Measurements from ENCODE around the gene SLC2A4RG. TPM values are rescaled to one million over a fixed set of nuclear protein-coding genes. Genes with fewer than 3 reads are reported as not detected.

Gene SLC2A4RG
- polyA plus RNA-seq, 1 experiment, result 26.0 TPM

- POLR2A ChIA-PET, result no interaction called here
- TF ChIP-seq CTCF (IDR thresholded peaks at IDR 0.05; ENCODE audit: low read depth, low read length), result no peak
- Histone ChIP-seq H3K9me3 (ENCODE audit: control insufficient read depth, insufficient read depth, low read length) (no peaks in the 10 kb centered on the region; the same call in 1 of the 2 replicates), H3K27me3 (ENCODE audit: control insufficient read depth, insufficient read depth, low read length) (no peaks in the 10 kb centered on the region), H3K27ac (ENCODE audit: low read depth, low read length) (no peak overlapping the region), H3K4me3 (ENCODE audit: low read depth, low read length) (no peak overlapping the region)
- CTCF ChIA-PET, result no interaction called here
- no peak for DNase-seq (ENCODE audit: low read depth, low spot score)
These were observed 5.2 kb downstream of the SLC2A4RG start for GRCh38 chr20:63744574-63745423.

DNA sequence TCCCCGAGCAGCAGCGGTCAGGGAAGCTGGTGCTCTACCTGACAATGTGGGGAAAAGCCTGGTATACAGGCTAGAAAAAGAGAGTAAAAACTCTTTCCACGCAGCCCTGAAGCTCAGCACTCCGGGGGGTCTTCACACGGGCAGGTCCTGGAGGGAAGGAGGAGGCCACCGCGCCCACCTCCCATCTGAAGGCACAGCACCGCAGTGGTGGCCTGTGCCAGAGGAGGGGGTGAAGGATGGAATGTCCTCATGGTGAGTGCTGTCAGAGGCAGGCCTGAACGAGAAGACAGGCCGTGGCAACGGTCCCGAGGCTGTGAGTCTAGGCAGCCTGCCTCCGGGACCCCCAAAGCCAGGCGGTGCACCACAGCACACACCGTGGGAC lies 5.8 kb downstream of the SLC2A4RG start:
- H3K4me3 ChIP-seq (ENCODE audit: low read depth, low read length), result no peak overlapping the region
- no peak for DNase-seq (ENCODE audit: low read depth, low spot score)
- no peaks in the 10 kb centered on the region for H3K27me3 ChIP-seq (ENCODE audit: control insufficient read depth, insufficient read depth, low read length)
- no peak overlapping the region for H3K27ac ChIP-seq (ENCODE audit: low read depth, low read length)
- ChIA-PET CTCF (no interaction called here), POLR2A (no interaction called here)
- no peak for TF ChIP-seq CTCF (IDR thresholded peaks at IDR 0.05; ENCODE audit: low read depth, low read length)
- H3K9me3 ChIP-seq (ENCODE audit: control insufficient read depth, insufficient read depth, low read length), result no peaks in the 10 kb centered on the region; the same call in 1 of the 2 replicates

DNA sequence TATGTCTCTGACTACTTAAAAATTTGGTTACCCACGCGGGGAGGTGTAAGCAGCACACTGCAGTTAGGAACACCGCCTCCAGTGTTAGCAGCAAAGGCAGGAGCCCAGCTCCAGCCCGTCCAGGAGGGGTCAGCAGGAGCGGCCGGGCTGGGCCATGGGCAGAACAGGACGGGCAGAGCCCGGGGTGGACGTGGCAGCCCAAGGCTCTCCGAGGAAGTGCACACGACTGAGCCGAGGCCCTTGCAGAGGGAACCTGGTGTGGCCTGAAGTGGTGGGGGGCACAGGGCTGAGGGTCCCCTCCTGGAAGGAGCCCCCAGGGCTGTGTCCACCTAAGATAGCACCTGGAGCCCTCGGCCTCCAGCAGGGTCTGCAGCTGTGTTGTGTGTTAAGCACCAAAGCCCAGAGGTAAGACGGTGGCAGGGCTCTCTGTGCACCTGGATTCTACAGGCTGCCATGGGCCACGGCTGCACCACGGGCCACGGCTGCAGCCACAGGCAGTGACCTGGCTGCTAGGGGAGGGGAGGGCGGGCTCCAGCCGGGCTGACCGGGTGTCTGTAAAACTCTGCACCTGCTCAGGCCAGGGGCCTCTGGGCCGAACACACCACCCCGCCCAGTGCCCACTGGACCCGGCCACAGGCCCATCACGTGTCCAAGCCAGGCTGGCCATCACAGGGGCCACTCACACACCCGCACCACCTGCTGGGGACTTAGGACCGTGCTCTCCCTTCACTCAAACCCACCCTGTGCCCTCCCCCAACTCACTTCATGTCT lies 6.6 kb downstream of the SLC2A4RG start:
- ChIA-PET CTCF (no interaction called here), POLR2A (no interaction called here)
- no peak overlapping the region for H3K27ac ChIP-seq (ENCODE audit: low read depth, low read length)
- no peak for TF ChIP-seq CTCF (IDR thresholded peaks at IDR 0.05; ENCODE audit: low read depth, low read length)
- H3K4me3 ChIP-seq (ENCODE audit: low read depth, low read length), result no peak overlapping the region
- no peaks in the 10 kb centered on the region; the same call in 1 of the 2 replicates for H3K9me3 ChIP-seq (ENCODE audit: control insufficient read depth, insufficient read depth, low read length)
- DNase-seq (ENCODE audit: low read depth, low spot score), result no peak
- no peaks in the 10 kb centered on the region for H3K27me3 ChIP-seq (ENCODE audit: control insufficient read depth, insufficient read depth, low read length)

GRCh38 chr20:63746751-63747315 lies 7.3 kb downstream of the SLC2A4RG start:
- TF ChIP-seq CTCF (IDR thresholded peaks at IDR 0.05; ENCODE audit: low read depth, low read length), result no peak
- DNase-seq (ENCODE audit: low read depth, low spot score), result no peak
- ChIA-PET POLR2A (no interaction called here), CTCF (no interaction called here)
- Histone ChIP-seq H3K9me3 (ENCODE audit: control insufficient read depth, insufficient read depth, low read length) (no peaks in the 10 kb centered on the region; the same call in 1 of the 2 replicates), H3K27ac (ENCODE audit: low read depth, low read length) (no peak overlapping the region), H3K4me3 (ENCODE audit: low read depth, low read length) (no peak overlapping the region), H3K27me3 (ENCODE audit: control insufficient read depth, insufficient read depth, low read length) (no peaks in the 10 kb centered on the region)

Measured in AG04450 (cell line).